IMR-90 (cell line): Measurements from ENCODE around the gene SULT1B1. TPM values are rescaled to one million over a fixed set of nuclear protein-coding genes. Genes with fewer than 3 reads are reported as not detected.

Experiments used
- ATAC-seq: fragments of 200-7000 bp; cut with Tn5 transposase; 2 replicates; pipeline ENCODE4 v1.9.1; 2020; ENCODE audit warnings: low read depth, mild to moderate bottlenecking, moderate library complexity
- BruUV-seq: library from RNA; stranded (reverse); fragments of 400-500 nt; replicated peaks from 2 replicates; lab custom pipeline; 2021; lab: Mats Ljungman, UMichigan
- CTCF ChIA-PET: fragments of 300-600 bp; formaldehyde crosslinking; extraction: SDS; loops from one replicate; lab custom pipeline; 2021; ENCODE audit warnings: antibody characterized with exemption; lab: Yijun Ruan, JAX
- POLR2A ChIA-PET: fragments of 300-600 bp; sonication (Branson Sonifier 250); formaldehyde crosslinking; loops from one replicate; lab custom pipeline; 2022; ENCODE audit warnings: antibody characterized with exemption; ENCODE audit not compliant: unreplicated experiment; lab: Charles Lee
- DNase-seq: peaks from one replicate; pipeline ENCODE4 v3.0.0; 2013
- H2AFZ ChIP-seq: replicated peaks from 2 replicates; pipeline ENCODE3; 2013; ENCODE audit warnings: low read length, mild to moderate bottlenecking; ENCODE audit not compliant: poor library complexity
- H2AK5ac ChIP-seq: 2 replicates; pipeline ENCODE4 v1.6.1; 2013; ENCODE audit warnings: low read depth, low read length, inconsistent platforms
- H2AK9ac ChIP-seq: replicated peaks from 2 replicates; pipeline ENCODE3; 2013; ENCODE audit warnings: mild to moderate bottlenecking, low read depth, low read length, moderate library complexity; ENCODE audit not compliant: poor library complexity
- H2BK120ac ChIP-seq: 2 replicates; pipeline ENCODE4 v1.6.1; 2013; ENCODE audit warnings: low read depth, low read length, inconsistent platforms
- H2BK15ac ChIP-seq: 3 replicates; pipeline ENCODE4 v1.6.1; 2013; ENCODE audit warnings: low read depth, low read length, inconsistent platforms
- H2BK20ac ChIP-seq: 2 replicates; pipeline ENCODE4 v1.6.1; 2013; ENCODE audit warnings: low read depth, mild to moderate bottlenecking, inconsistent platforms, low read length, moderate library complexity
- H2BK5ac ChIP-seq: 2 replicates; pipeline ENCODE4 v1.6.1; 2013; ENCODE audit warnings: mild to moderate bottlenecking, low read depth, low read length, inconsistent platforms; ENCODE audit not compliant: poor library complexity, severe bottlenecking
- H3K14ac ChIP-seq: replicated peaks from 2 replicates; pipeline ENCODE4 v1.6.1; 2013; ENCODE audit warnings: low read depth, low read length, inconsistent platforms
- H3K18ac ChIP-seq: 2 replicates; pipeline ENCODE4 v1.6.1; 2013; ENCODE audit warnings: low read depth, low read length, control low read depth
- H3K23ac ChIP-seq: 2 replicates; pipeline ENCODE4 v1.6.1; 2013; ENCODE audit warnings: low read depth, low read length, inconsistent platforms
- H3K27ac ChIP-seq: 2 replicates; pipeline ENCODE4 v1.5.1; 2013; ENCODE audit warnings: mild to moderate bottlenecking, control low read depth, low read length; ENCODE audit not compliant: insufficient read depth
- H3K27me3 ChIP-seq: 2 replicates; pipeline ENCODE4 v1.6.1; 2013; ENCODE audit warnings: low read length; ENCODE audit not compliant: control insufficient read depth, insufficient read depth
- H3K36me3 ChIP-seq: 2 replicates; pipeline ENCODE4 v1.6.1; 2013; ENCODE audit warnings: low read length, mixed read lengths; ENCODE audit not compliant: control insufficient read depth, insufficient read depth
- H3K4ac ChIP-seq: 2 replicates; pipeline ENCODE4 v1.6.1; 2013; ENCODE audit warnings: low read depth, low read length, inconsistent platforms
- H3K4me1 ChIP-seq: 2 replicates; pipeline ENCODE4 v1.6.1; 2013; ENCODE audit warnings: low read length, mixed read lengths; ENCODE audit not compliant: control insufficient read depth, insufficient read depth
- H3K4me2 ChIP-seq: 2 replicates; pipeline ENCODE4 v1.6.1; 2013; ENCODE audit warnings: low read depth, mild to moderate bottlenecking, control low read depth, low read length, moderate library complexity
- H3K4me3 ChIP-seq: 2 replicates; pipeline ENCODE4 v1.5.1; 2013; ENCODE audit warnings: low read depth, mild to moderate bottlenecking, control low read depth, low read length, moderate library complexity; ENCODE audit not compliant: insufficient read depth
- H3K56ac ChIP-seq: 2 replicates; pipeline ENCODE4 v1.6.1; 2013; ENCODE audit warnings: low read length, inconsistent platforms; ENCODE audit not compliant: insufficient read depth; ENCODE audit errors: extremely low read depth
- H3K79me1 ChIP-seq, 2 experiments: 2 replicates each; pipeline ENCODE4 v1.6.1; 2013; ENCODE audit warnings: low read length in 2 of 2, inconsistent platforms in 1 of 2, low read depth in 1 of 2
- H3K9ac ChIP-seq: 2 replicates; pipeline ENCODE4 v1.6.1; 2013; ENCODE audit warnings: low read depth, low read length, control low read depth
- H3K9me1 ChIP-seq: 2 replicates; pipeline ENCODE4 v1.6.1; 2013; ENCODE audit warnings: low read length, inconsistent platforms; ENCODE audit not compliant: insufficient read depth
- H3K9me3 ChIP-seq: 2 replicates; pipeline ENCODE4 v1.6.1; 2013; ENCODE audit warnings: low read length; ENCODE audit not compliant: control insufficient read depth, insufficient read depth
- H4K20me1 ChIP-seq: 2 replicates; pipeline ENCODE4 v1.6.1; 2013; ENCODE audit warnings: low read length, inconsistent platforms; ENCODE audit not compliant: insufficient read depth
- H4K5ac ChIP-seq: 2 replicates; pipeline ENCODE4 v1.6.1; 2013; ENCODE audit warnings: mild to moderate bottlenecking, low read depth, low read length, control low read depth
- H4K8ac ChIP-seq, 2 experiments: 2 replicates each; pipeline ENCODE4 v1.6.1; 2013; ENCODE audit warnings: low read depth in 2 of 2, low read length in 2 of 2, control low read depth in 1 of 2, inconsistent platforms in 1 of 2
- H4K91ac ChIP-seq: 2 replicates; pipeline ENCODE4 v1.6.1; 2013; ENCODE audit warnings: low read depth, low read length, inconsistent platforms; ENCODE audit not compliant: insufficient read depth
- CEBPB ChIP-seq: IDR thresholded peaks from 2 replicates; pipeline ENCODE4 v1.6.1; 2012; ENCODE audit warnings: low read depth, low read length, improper control_type of control experiment
- CHD1 ChIP-seq: IDR thresholded peaks from 2 replicates; pipeline ENCODE4 v1.6.1; 2012; ENCODE audit warnings: low read depth, low read length, improper control_type of control experiment
- MAFK ChIP-seq: IDR thresholded peaks from 2 replicates; pipeline ENCODE4 v1.6.1; 2012; ENCODE audit warnings: low read depth, low read length, improper control_type of control experiment
- MAZ ChIP-seq: IDR thresholded peaks from 2 replicates; pipeline ENCODE4 v1.6.1; 2012; ENCODE audit warnings: low read depth, mild to moderate bottlenecking, low read length, improper control_type of control experiment, moderate library complexity, borderline replicate concordance
- MXI1 ChIP-seq: IDR thresholded peaks from 2 replicates; pipeline ENCODE4 v1.6.1; 2012; ENCODE audit warnings: low read depth, mild to moderate bottlenecking, low read length, moderate library complexity, borderline replicate concordance
- POLR2A ChIP-seq: IDR thresholded peaks from 2 replicates; pipeline ENCODE4 v1.6.1; 2012; ENCODE audit warnings: mild to moderate bottlenecking, low read depth, low read length
- RCOR1 ChIP-seq: IDR thresholded peaks from 2 replicates; pipeline ENCODE4 v1.6.1; 2012; ENCODE audit warnings: mild to moderate bottlenecking, low read length, improper control_type of control experiment; ENCODE audit not compliant: insufficient replicate concordance
- SMC3 ChIP-seq: fragments of 150-350 bp; IDR thresholded peaks from 2 replicates; pipeline ENCODE4 v1.6.1; 2016; ENCODE audit warnings: low read depth, mild to moderate bottlenecking, antibody characterized with exemption, low read length, moderate library complexity
- WGBS, 2 experiments: methylation state at CpG; one replicate each; pipeline versions ENCODE4 v1.1.5 to v1.1.7; 2013; ENCODE audit warnings: missing lambda C conversion rate in 2 of 2; ENCODE audit not compliant: insufficient read length in 1 of 2; ENCODE audit errors: extremely low coverage in 2 of 2; 5-methylcytosine and 5-hydroxymethylcytosine counted together
- dilution Hi-C: fragments of 300-500 bp; cut with HindIII; formaldehyde crosslinking; loops from one replicate; pipeline ENCODE4 v1.14.3; 2018; ENCODE audit warnings: low sequenced_read_pairs; ENCODE audit not compliant: unreplicated experiment
- in situ Hi-C: fragments of 300-500 bp; cut with MboI; formaldehyde crosslinking; loops from 3 replicates; pipeline ENCODE4 v1.14.3; 2019; ENCODE audit warnings: low sequenced_read_pairs, inconsistent platforms, mixed read lengths
- intact Hi-C: fragments of 100-400 bp; cut with micrococcal nuclease; formaldehyde crosslinking; loops from 2 replicates; pipeline ENCODE4 v1.10.0; 2022
- polyA plus RNA-seq, 3 experiments: library from polyadenylated mRNA; depleted of rRNA; stranded (reverse); fragments of >200 nt; gene quantifications; 2 replicates each; pipeline ENCODE4 v1.2.3, GENCODE V29; 2012; ENCODE audit warnings: low replicate concordance in 1 of 3
- total RNA-seq: library from RNA; depleted of rRNA; stranded (reverse); fragments of >200 nt; gene quantifications from 2 replicates; pipeline ENCODE4 v1.2.3, GENCODE V29; 2012
- TF ChIP-seq, protein P1 (sequence below): fragments of 150-350 bp; IDR thresholded peaks from 2 replicates; pipeline ENCODE4 v1.6.1; 2017; ENCODE audit warnings: mild to moderate bottlenecking, antibody characterized with exemption, low read length, low read depth

The SULT1B1 gene
- total and polyA plus RNA-seq, 2 of the 4 experiments (the other 2 are of a cell fraction): 0.05 to 0.18 TPM

DNA sequence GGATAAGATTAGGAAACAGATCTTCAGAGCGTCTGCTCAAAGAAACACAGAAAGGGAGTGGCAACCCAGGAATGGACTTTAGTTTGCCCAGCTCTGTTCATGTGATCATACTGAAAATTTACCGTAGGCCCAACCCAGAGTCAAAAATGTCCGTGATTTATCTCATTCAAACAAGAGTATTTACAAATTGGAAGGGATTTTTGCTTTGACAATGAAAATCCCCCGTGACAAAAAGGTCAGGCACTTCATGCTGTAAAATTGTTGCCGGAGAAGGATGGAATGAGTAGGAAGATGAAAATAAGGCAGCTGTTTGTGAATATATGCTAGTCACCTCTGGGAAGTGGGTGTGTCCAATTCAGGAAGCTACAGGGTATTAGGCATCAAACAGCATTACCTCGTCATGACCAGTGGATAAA lies 1.2 kb downstream of the SULT1B1 start:
- 68% methylated on average over 2 of the region's 6 CpGs; no CpG with 5 or more reads in 1 of the 2 experiments for WGBS, 2 experiments
- H3K4me2 ChIP-seq: no peak overlapping the region
- H4K5ac ChIP-seq: no peak overlapping the region
- H3K79me1 ChIP-seq: no peaks in the 10 kb centered on the region
- dilution Hi-C loops: no loop called here
- H2BK5ac ChIP-seq: no peak overlapping the region
- ATAC-seq (no peak), DNase-seq (no peak)
- no peak overlapping the region for H2BK15ac ChIP-seq
- no peak overlapping the region for H2AK9ac ChIP-seq
- H3K4me3 ChIP-seq: no peak overlapping the region
- H2AK5ac ChIP-seq: no peak overlapping the region
- no TSS peak for BruUV-seq
- no peak overlapping the region for H4K91ac ChIP-seq
- H3K4me1 ChIP-seq: no peaks in the 10 kb centered on the region
- no peak overlapping the region for H2BK20ac ChIP-seq
- H3K56ac ChIP-seq: no peak overlapping the region
- H2BK120ac ChIP-seq: no peak overlapping the region
- in situ Hi-C loops: no loop called here
- H3K4ac ChIP-seq: no peak overlapping the region
- CTCF ChIA-PET: no interaction called here
- no peak overlapping the region for H3K27ac ChIP-seq
- H3K9me3 ChIP-seq: no peaks in the 10 kb centered on the region
- no peaks in the 10 kb centered on the region for H3K27me3 ChIP-seq
- no peaks in the 10 kb centered on the region for H3K36me3 ChIP-seq
- POLR2A ChIA-PET: no interaction called here
- no peak overlapping the region for H3K9ac ChIP-seq
- H3K18ac ChIP-seq: no peak overlapping the region
- no peak overlapping the region for H2AFZ ChIP-seq
- no peak for TF ChIP-seq MAZ
- no peak for TF ChIP-seq MAFK
- TF ChIP-seq, protein P1, sequence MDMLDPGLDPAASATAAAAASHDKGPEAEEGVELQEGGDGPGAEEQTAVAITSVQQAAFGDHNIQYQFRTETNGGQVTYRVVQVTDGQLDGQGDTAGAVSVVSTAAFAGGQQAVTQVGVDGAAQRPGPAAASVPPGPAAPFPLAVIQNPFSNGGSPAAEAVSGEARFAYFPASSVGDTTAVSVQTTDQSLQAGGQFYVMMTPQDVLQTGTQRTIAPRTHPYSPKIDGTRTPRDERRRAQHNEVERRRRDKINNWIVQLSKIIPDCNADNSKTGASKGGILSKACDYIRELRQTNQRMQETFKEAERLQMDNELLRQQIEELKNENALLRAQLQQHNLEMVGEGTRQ: no peak
- TF ChIP-seq SMC3: no peak
- TF ChIP-seq MXI1: no peak
- TF ChIP-seq CEBPB: no peak
- no peak for TF ChIP-seq CHD1
- TF ChIP-seq RCOR1: no peak
- TF ChIP-seq POLR2A: no peak
- H4K20me1 ChIP-seq: no peaks in the 10 kb centered on the region
- intact Hi-C loops: no loop called here
- no peak overlapping the region for H4K8ac ChIP-seq
- no peak overlapping the region for H3K23ac ChIP-seq
- no peak overlapping the region for H3K14ac ChIP-seq
- H3K9me1 ChIP-seq: no peaks in the 10 kb centered on the region
